ENCODE results near the gene NFIX. TPM values are rescaled to one million over a fixed set of nuclear protein-coding genes. Genes with fewer than 3 reads are reported as not detected.

The NFIX gene
- total RNA-seq, 6 experiments from 2014 or later, result 20.3 to 40.0 (median 26.7) TPM

- Histone ChIP-seq H3K27ac (no peak overlapping the region), H3K36me3 (no peaks in the 10 kb centered on the region), H3K4me3 (no peak overlapping the region), H3K4me1 (no peaks in the 10 kb centered on the region), H3K27me3 (no peaks in the 10 kb centered on the region), H3K9me3 (no peaks in the 10 kb centered on the region)
- DNase-seq, result no peak
- 35% methylated on average over 17 of the region's 22 CpGs for WGBS (ENCODE audit: insufficient coverage, low coverage, low lambda C conversion rate, missing lambda C conversion rate)
- TF ChIP-seq CTCF (IDR thresholded peaks at IDR 0.05), result no peak
- no peak for TF ChIP-seq POLR2A (IDR thresholded peaks at IDR 0.05)
- no peak for ATAC-seq
- intact Hi-C loops (cut with DNase I), result no loop called here
Measured at GRCh38 chr19:12990431-12990830, 4.8 kb upstream of the NFIX start.

- no peaks in the 10 kb centered on the region for H3K9me3 ChIP-seq
- no peak overlapping the region for H3K27ac ChIP-seq
- no peak overlapping the region for H3K4me3 ChIP-seq
- intact Hi-C loops (cut with DNase I), result no loop called here
- no peaks in the 10 kb centered on the region for H3K27me3 ChIP-seq
- no peaks in the 10 kb centered on the region for H3K36me3 ChIP-seq
- no peak for ATAC-seq
- WGBS (ENCODE audit: insufficient coverage, low coverage, low lambda C conversion rate, missing lambda C conversion rate), result 47% methylated on average over 3 of the region's 3 CpGs
- DNase-seq, result no peak
- no peaks in the 10 kb centered on the region for H3K4me1 ChIP-seq
- TF ChIP-seq CTCF (IDR thresholded peaks at IDR 0.05) (no peak), POLR2A (IDR thresholded peaks at IDR 0.05) (no peak)
Measured at GRCh38 chr19:12990853-12991252, 4.4 kb upstream of the NFIX start.

GRCh38 chr19:12991296-12991695 is 4.0 kb upstream of the NFIX start:
- intact Hi-C loops (cut with DNase I), result no loop called here

GRCh38 chr19:12992729-12993128 is 2.5 kb upstream of the NFIX start:
- no peak for DNase-seq
- Histone ChIP-seq H3K9me3 (no peaks in the 10 kb centered on the region), H3K27ac (no peak overlapping the region), H3K4me1 (peaks cover 0 to 11% (median 3%) of the 10 kb centered on the region in 4 donors), H3K36me3 (no peaks in the 10 kb centered on the region), H3K27me3 (no peaks in the 10 kb centered on the region), H3K4me3 (no peak overlapping the region)
- intact Hi-C loops (cut with DNase I), result no loop called here
- TF ChIP-seq CTCF (IDR thresholded peaks at IDR 0.05) (no peak), POLR2A (IDR thresholded peaks at IDR 0.05) (no peak)
- no peak for ATAC-seq
- 91% methylated on average over 10 of the region's 11 CpGs for WGBS (ENCODE audit: insufficient coverage, low coverage, low lambda C conversion rate, missing lambda C conversion rate)

More at GRCh38 chr19:12991296-12991695, 4.0 kb upstream of the NFIX start:
- 83% methylated on average over 4 of the region's 5 CpGs for WGBS (ENCODE audit: insufficient coverage, low coverage, low lambda C conversion rate, missing lambda C conversion rate)
- H3K27me3 ChIP-seq, result no peaks in the 10 kb centered on the region
- DNase-seq, result no peak
- H3K27ac ChIP-seq, result no peak overlapping the region
- H3K4me1 ChIP-seq, result no peaks in the 10 kb centered on the region
- no peaks in the 10 kb centered on the region for H3K9me3 ChIP-seq
- no peaks in the 10 kb centered on the region for H3K36me3 ChIP-seq
- H3K4me3 ChIP-seq, result no peak overlapping the region
- no peak for TF ChIP-seq POLR2A (IDR thresholded peaks at IDR 0.05)
- no peak for ATAC-seq

- peaks cover 0 to 11% (median 3%) of the 10 kb centered on the region in 4 donors for H3K4me1 ChIP-seq
- no peaks in the 10 kb centered on the region for H3K27me3 ChIP-seq
- H3K9me3 ChIP-seq, result no peaks in the 10 kb centered on the region
- TF ChIP-seq POLR2A (IDR thresholded peaks at IDR 0.05), result no peak
- no peak for TF ChIP-seq CTCF (IDR thresholded peaks at IDR 0.05)
- intact Hi-C loops (cut with DNase I), result no loop called here
- no peak overlapping the region for H3K4me3 ChIP-seq
- WGBS (ENCODE audit: insufficient coverage, low coverage, low lambda C conversion rate, missing lambda C conversion rate), result 93% methylated on average over 4 of the region's 7 CpGs
- no peak overlapping the region for H3K27ac ChIP-seq
- DNase-seq (no peak), ATAC-seq (no peak)
- H3K36me3 ChIP-seq, result no peaks in the 10 kb centered on the region
Measured at GRCh38 chr19:12993562-12993961, 1.7 kb upstream of the NFIX start.
